ENCODE data around the gene FBLN2. TPM values are rescaled to one million over a fixed set of nuclear protein-coding genes. Genes with fewer than 3 reads are reported as not detected.

Gene FBLN2
- total and polyA plus RNA-seq, 2 of the 4 experiments (the other 2 are of a cell fraction): 11.8 to 60.8 TPM

DNA sequence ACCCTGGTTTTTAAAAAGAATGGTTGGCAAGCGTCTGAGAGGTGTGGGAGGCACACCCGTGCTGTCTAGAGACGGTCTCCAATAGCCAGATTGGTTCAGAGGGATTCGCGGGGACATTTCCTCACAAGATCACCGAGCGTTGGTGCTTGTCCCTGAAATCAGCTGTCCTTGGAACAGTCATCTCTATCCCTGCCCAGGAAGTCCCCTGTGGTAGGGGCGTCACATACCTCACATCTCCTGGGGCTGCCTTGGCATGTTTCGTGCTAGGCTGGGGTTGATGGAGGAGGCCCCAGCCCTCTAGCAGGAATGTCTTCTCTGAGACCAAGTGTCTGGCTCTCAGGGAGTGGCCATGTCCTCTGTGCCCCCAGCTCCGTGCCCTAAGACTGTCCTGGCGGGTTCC lies 6.8 kb downstream of the FBLN2 start:
- Histone ChIP-seq H4K20me1 (ENCODE audit: insufficient read depth, low read length) (no peaks in the 10 kb centered on the region), H4K8ac (ENCODE audit: low read depth in 2 of 2, low read length in 2 of 2) (no peak overlapping the region), H3K27ac (ENCODE audit: insufficient read depth, low read length) (no peak overlapping the region), H3K4me2 (ENCODE audit: low read depth, low read length) (no peak overlapping the region), H3K9me3 (ENCODE audit: control insufficient read depth, insufficient read depth, low read length) (no peaks in the 10 kb centered on the region), H2BK5ac (ENCODE audit: low read depth, low read length, poor library complexity, severe bottlenecking) (no peak overlapping the region), H3K14ac (replicated peaks; ENCODE audit: low read depth, low read length) (no peak overlapping the region), H4K91ac (ENCODE audit: insufficient read depth, low read depth, low read length) (no peak overlapping the region), H3K23ac (ENCODE audit: low read depth, low read length) (no peak overlapping the region), H3K9ac (ENCODE audit: low read depth, low read length) (no peak overlapping the region), H3K4ac (ENCODE audit: low read depth, low read length) (no peak overlapping the region), H2BK15ac (ENCODE audit: low read depth, low read length) (no peak overlapping the region), H2AFZ (replicated peaks; ENCODE audit: low read length, poor library complexity) (no peak overlapping the region), H4K5ac (ENCODE audit: low read depth, low read length) (no peak overlapping the region), H2AK5ac (ENCODE audit: low read depth, low read length) (no peak overlapping the region), H3K18ac (ENCODE audit: low read depth, low read length) (no peak overlapping the region), H3K36me3 (ENCODE audit: control insufficient read depth, insufficient read depth, low read length) (no peaks in the 10 kb centered on the region), H3K4me3 (ENCODE audit: insufficient read depth, low read depth, low read length) (no peak overlapping the region), H3K79me1 (ENCODE audit: low read depth in 1 of 2, low read length in 2 of 2) (no peaks in the 10 kb centered on the region), H2AK9ac (replicated peaks; ENCODE audit: low read depth, low read length, poor library complexity) (peak overlapping the region; percentile 9), H3K27me3 (ENCODE audit: control insufficient read depth, insufficient read depth, low read length) (peaks cover 6% of the 10 kb centered on the region; the same call in 1 of the 2 replicates), H3K56ac (ENCODE audit: extremely low read depth, insufficient read depth, low read length) (no peak overlapping the region), H3K9me1 (ENCODE audit: insufficient read depth, low read length) (no peaks in the 10 kb centered on the region), H2BK20ac (ENCODE audit: low read depth, low read length) (no peak overlapping the region), H2BK120ac (ENCODE audit: low read depth, low read length) (no peak overlapping the region), H3K4me1 (ENCODE audit: control insufficient read depth, insufficient read depth, low read length) (no peaks in the 10 kb centered on the region)
- dilution Hi-C loops (cut with HindIII; ENCODE audit: low sequenced_read_pairs, unreplicated experiment): no loop called here
- WGBS, 2 experiments (ENCODE audit: extremely low coverage in 2 of 2, insufficient read length in 1 of 2): 91% methylated on average over 7 of the region's 11 CpGs; no CpG with 5 or more reads in 1 of the 2 experiments
- intact Hi-C loops (cut with micrococcal nuclease): no loop called here
- ChIA-PET CTCF (no interaction called here), POLR2A (ENCODE audit: unreplicated experiment) (no interaction called here)
- TF ChIP-seq, protein P1, sequence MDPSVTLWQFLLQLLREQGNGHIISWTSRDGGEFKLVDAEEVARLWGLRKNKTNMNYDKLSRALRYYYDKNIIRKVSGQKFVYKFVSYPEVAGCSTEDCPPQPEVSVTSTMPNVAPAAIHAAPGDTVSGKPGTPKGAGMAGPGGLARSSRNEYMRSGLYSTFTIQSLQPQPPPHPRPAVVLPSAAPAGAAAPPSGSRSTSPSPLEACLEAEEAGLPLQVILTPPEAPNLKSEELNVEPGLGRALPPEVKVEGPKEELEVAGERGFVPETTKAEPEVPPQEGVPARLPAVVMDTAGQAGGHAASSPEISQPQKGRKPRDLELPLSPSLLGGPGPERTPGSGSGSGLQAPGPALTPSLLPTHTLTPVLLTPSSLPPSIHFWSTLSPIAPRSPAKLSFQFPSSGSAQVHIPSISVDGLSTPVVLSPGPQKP (IDR thresholded peaks at IDR 0.05; ENCODE audit: borderline replicate concordance, low read depth, low read length): no peak
- no peak for TF ChIP-seq CHD1 (IDR thresholded peaks at IDR 0.05; ENCODE audit: low read depth, low read length)
- no TSS peak for BruUV-seq (replicated peaks)
- in situ Hi-C loops (cut with MboI; ENCODE audit: low sequenced_read_pairs): no loop called here
- ATAC-seq (ENCODE audit: low read depth) (no peak), DNase-seq (no peak)

Measured in IMR-90 (cell line).